Measurements from ENCODE around the gene PGBD5. TPM values are rescaled to one million over a fixed set of nuclear protein-coding genes. Genes with fewer than 3 reads are reported as not detected.

Gene PGBD5
- total RNA-seq, 1 experiment from 2014 or later = 37.8 TPM

- CTCF ChIA-PET = no interaction called here
- no peak for DNase-seq
- Mint-ChIP-seq H3K4me3 (ENCODE audit: low read depth, unreplicated experiment) (no peak overlapping the region), H3K27ac (ENCODE audit: unreplicated experiment) (no peak overlapping the region), H3K27me3 (ENCODE audit: unreplicated experiment) (no peaks in the 10 kb centered on the region), H3K36me3 (ENCODE audit: insufficient read depth, unreplicated experiment) (peaks cover 9% of the 10 kb centered on the region), H3K9me3 (ENCODE audit: low read depth, unreplicated experiment) (no peaks in the 10 kb centered on the region), H3K4me1 (ENCODE audit: low read depth, unreplicated experiment) (no peaks in the 10 kb centered on the region)
- intact Hi-C loops (cut with micrococcal nuclease; ENCODE audit: unreplicated experiment) = no loop called here
- TF ChIP-seq, protein P1, sequence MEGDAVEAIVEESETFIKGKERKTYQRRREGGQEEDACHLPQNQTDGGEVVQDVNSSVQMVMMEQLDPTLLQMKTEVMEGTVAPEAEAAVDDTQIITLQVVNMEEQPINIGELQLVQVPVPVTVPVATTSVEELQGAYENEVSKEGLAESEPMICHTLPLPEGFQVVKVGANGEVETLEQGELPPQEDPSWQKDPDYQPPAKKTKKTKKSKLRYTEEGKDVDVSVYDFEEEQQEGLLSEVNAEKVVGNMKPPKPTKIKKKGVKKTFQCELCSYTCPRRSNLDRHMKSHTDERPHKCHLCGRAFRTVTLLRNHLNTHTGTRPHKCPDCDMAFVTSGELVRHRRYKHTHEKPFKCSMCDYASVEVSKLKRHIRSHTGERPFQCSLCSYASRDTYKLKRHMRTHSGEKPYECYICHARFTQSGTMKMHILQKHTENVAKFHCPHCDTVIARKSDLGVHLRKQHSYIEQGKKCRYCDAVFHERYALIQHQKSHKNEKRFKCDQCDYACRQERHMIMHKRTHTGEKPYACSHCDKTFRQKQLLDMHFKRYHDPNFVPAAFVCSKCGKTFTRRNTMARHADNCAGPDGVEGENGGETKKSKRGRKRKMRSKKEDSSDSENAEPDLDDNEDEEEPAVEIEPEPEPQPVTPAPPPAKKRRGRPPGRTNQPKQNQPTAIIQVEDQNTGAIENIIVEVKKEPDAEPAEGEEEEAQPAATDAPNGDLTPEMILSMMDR (IDR thresholded peaks at IDR 0.05; ENCODE audit: unreplicated experiment) = no peak
- no TSS peak for BruUV-seq (replicated peaks)
Observed at GRCh38 chr1:230362949-230363348, 63.2 kb downstream of the PGBD5 start.

DNA sequence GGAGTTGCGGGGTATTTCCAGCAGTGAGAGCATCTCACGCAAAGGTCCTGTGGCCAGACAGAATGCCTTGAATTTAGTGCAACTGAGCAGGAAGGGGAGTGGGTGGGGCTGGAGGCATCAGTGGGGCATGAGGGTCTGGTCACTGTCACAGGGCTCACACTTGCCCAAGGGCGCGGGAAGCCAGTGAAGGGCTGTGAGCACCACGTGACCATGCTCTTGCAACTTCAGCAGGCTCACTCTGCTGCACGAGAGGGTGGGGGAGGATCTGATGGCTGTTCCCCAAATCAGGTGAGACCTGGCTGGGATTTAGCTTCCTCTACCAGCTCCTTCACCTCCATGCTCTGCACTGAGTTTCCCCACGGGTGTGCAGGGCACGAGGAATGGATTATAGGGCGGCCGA lies 64.2 kb downstream of the PGBD5 start:
- TF ChIP-seq, protein P1 (IDR thresholded peaks at IDR 0.05; ENCODE audit: unreplicated experiment) = no peak
- intact Hi-C loops (cut with micrococcal nuclease; ENCODE audit: unreplicated experiment) = no loop called here
- Mint-ChIP-seq H3K27ac (ENCODE audit: unreplicated experiment) (no peak overlapping the region), H3K9me3 (ENCODE audit: low read depth, unreplicated experiment) (no peaks in the 10 kb centered on the region), H3K36me3 (ENCODE audit: insufficient read depth, unreplicated experiment) (peaks cover 9% of the 10 kb centered on the region), H3K27me3 (ENCODE audit: unreplicated experiment) (no peaks in the 10 kb centered on the region), H3K4me3 (ENCODE audit: low read depth, unreplicated experiment) (no peak overlapping the region), H3K4me1 (ENCODE audit: low read depth, unreplicated experiment) (no peaks in the 10 kb centered on the region)
- DNase-seq = no peak
- BruUV-seq (replicated peaks) = no TSS peak
- CTCF ChIA-PET = no interaction called here

GRCh38 chr1:230359992-230360668 lies 66.0 kb downstream of the PGBD5 start:
- H3K27me3 Mint-ChIP-seq (ENCODE audit: unreplicated experiment) = no peaks in the 10 kb centered on the region
- intact Hi-C loops (cut with micrococcal nuclease; ENCODE audit: unreplicated experiment) = no loop called here
- no peak overlapping the region for H3K27ac Mint-ChIP-seq (ENCODE audit: unreplicated experiment)
- no peaks in the 10 kb centered on the region for H3K9me3 Mint-ChIP-seq (ENCODE audit: low read depth, unreplicated experiment)
- H3K4me3 Mint-ChIP-seq (ENCODE audit: low read depth, unreplicated experiment) = no peak overlapping the region
- TF ChIP-seq, protein P1 (IDR thresholded peaks at IDR 0.05; ENCODE audit: unreplicated experiment) = no peak
- no peak for DNase-seq
- peaks cover 9% of the 10 kb centered on the region for H3K36me3 Mint-ChIP-seq (ENCODE audit: insufficient read depth, unreplicated experiment)
- CTCF ChIA-PET = no interaction called here
- no peaks in the 10 kb centered on the region for H3K4me1 Mint-ChIP-seq (ENCODE audit: low read depth, unreplicated experiment)
- BruUV-seq (replicated peaks) = no TSS peak

DNA sequence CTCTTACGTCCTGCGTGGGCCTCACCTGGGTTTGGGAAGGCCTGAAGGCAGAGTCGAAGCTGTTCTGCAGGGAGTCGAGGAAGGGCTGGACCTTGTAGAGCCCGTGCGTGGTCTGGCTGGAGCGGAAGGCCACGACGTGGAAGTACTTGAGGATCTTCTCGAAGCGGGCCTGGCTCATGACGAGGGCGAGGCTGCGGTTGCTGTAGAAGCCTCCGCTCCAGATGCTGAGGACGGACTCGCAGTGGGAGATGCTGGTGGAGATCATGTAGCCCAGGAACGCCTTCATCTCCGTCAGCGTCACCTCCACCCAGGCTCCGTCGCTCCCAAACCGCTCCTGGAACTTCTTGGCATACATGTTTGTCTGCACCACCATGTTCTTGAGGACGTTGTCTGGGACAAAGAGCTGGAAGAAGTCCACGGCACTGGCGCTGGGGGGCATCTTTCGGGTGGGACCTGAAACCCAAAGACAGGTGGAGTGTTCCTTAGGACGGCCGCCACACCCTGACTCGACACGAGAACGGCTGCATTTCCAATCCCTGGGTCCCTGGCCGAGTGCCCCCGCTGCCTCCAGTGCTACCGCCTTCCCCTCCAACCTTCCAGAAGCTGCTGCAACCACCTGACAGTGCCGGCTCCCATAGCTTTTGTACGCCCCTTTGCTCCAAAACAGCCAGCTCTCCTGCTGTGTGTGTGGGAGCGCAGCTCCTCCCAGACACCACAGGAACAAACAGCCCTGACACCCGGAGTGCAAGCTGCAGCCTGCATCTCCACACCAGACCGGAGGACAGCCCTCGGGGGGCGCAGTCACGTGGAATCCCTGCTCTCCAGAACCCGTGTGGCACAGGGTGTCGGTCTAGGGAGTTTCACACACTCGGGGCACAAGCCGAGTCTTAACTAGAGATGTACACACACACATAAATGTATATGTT lies 69.0 kb downstream of the PGBD5 start:
- Mint-ChIP-seq H3K27me3 (ENCODE audit: unreplicated experiment) (no peaks in the 10 kb centered on the region), H3K9me3 (ENCODE audit: low read depth, unreplicated experiment) (no peaks in the 10 kb centered on the region), H3K4me1 (ENCODE audit: low read depth, unreplicated experiment) (no peaks in the 10 kb centered on the region), H3K36me3 (ENCODE audit: insufficient read depth, unreplicated experiment) (peaks cover 14% of the 10 kb centered on the region), H3K4me3 (ENCODE audit: low read depth, unreplicated experiment) (no peak overlapping the region), H3K27ac (ENCODE audit: unreplicated experiment) (no peak overlapping the region)
- TF ChIP-seq, protein P1 (IDR thresholded peaks at IDR 0.05; ENCODE audit: unreplicated experiment) = no peak
- CTCF ChIA-PET = no interaction called here
- no peak for DNase-seq
- intact Hi-C loops (cut with micrococcal nuclease; ENCODE audit: unreplicated experiment) = no loop called here
- no TSS peak for BruUV-seq (replicated peaks)
